PC-3 (cell line): Measurements from ENCODE around the gene ST3GAL3. TPM values are rescaled to one million over a fixed set of nuclear protein-coding genes. Genes with fewer than 3 reads are reported as not detected.

Source experiments
- ATAC-seq: fragments of 200-7000 bp; cut with Tn5 transposase; 2 replicates; pipeline ENCODE4 v1.9.1; 2020; ENCODE audit warnings: mild to moderate bottlenecking, moderate library complexity
- BruUV-seq: library from RNA; stranded (reverse); fragments of 400-500 nt; replicated peaks from 2 replicates; lab custom pipeline; 2021; lab: Mats Ljungman, UMichigan
- CTCF ChIA-PET: fragments of 300-600 bp; sonication (Branson Sonifier 250); formaldehyde crosslinking; loops from one replicate; lab custom pipeline; 2022; ENCODE audit warnings: antibody characterized with exemption; lab: Charles Lee
- POLR2A ChIA-PET: fragments of 300-600 bp; sonication (Branson Sonifier 250); formaldehyde crosslinking; loops from one replicate; lab custom pipeline; 2022; ENCODE audit warnings: antibody characterized with exemption; ENCODE audit not compliant: unreplicated experiment; lab: Charles Lee
- DNase-seq: peaks from one replicate; pipeline ENCODE4 v3.0.0-alpha.2; 2015
- H2AFZ ChIP-seq: fragments of 300-600 bp; sonication (generic); 2 replicates; pipeline ENCODE4 v1.6.0; 2016; ENCODE audit warnings: antibody characterized with exemption, low read length
- H3F3A ChIP-seq: fragments of 300-600 bp; sonication (generic); one replicate; pipeline ENCODE4 v1.6.0; 2017; ENCODE audit warnings: antibody characterized with exemption, low read length, control low read depth, mild to moderate bottlenecking; ENCODE audit not compliant: unreplicated experiment
- H3K27ac ChIP-seq: fragments of 300-600 bp; sonication (generic); 2 replicates; pipeline ENCODE4 v1.5.1; 2016; ENCODE audit warnings: mild to moderate bottlenecking, low read length
- H3K27me3 ChIP-seq: fragments of 300-600 bp; sonication (generic); 2 replicates; pipeline ENCODE4 v1.6.1; 2016; ENCODE audit warnings: low read length, mixed read lengths
- H3K36me3 ChIP-seq: fragments of 300-600 bp; sonication (generic); 2 replicates; pipeline ENCODE4 v1.6.1; 2016; ENCODE audit warnings: low read depth, mixed run types, low read length, mixed read lengths
- H3K4me1 ChIP-seq: fragments of 300-600 bp; sonication (generic); 2 replicates; pipeline ENCODE4 v1.5.1; 2016; ENCODE audit warnings: low read length; ENCODE audit not compliant: insufficient read depth
- H3K4me2 ChIP-seq: fragments of 300-600 bp; sonication (generic); 2 replicates; pipeline ENCODE4 v1.6.0; 2016; ENCODE audit warnings: low read length
- H3K4me3 ChIP-seq: fragments of 300-600 bp; sonication (generic); 2 replicates; pipeline ENCODE4 v1.5.1; 2016; ENCODE audit warnings: mild to moderate bottlenecking, low read length, mixed read lengths
- H3K79me2 ChIP-seq: fragments of 300-600 bp; sonication (generic); 2 replicates; pipeline ENCODE4 v1.6.1; 2017; ENCODE audit warnings: low read length, mixed read lengths
- H3K9ac ChIP-seq: fragments of 300-600 bp; sonication (generic); 2 replicates; pipeline ENCODE4 v1.6.0; 2016; ENCODE audit warnings: mild to moderate bottlenecking, low read length
- H3K9me2 ChIP-seq: fragments of 300-600 bp; sonication (generic); replicated peaks from 2 replicates; pipeline ENCODE4 v1.6.1; 2016; ENCODE audit warnings: mixed run types, low read length, mixed read lengths
- H3K9me3 ChIP-seq: fragments of 300-600 bp; sonication (generic); 2 replicates; pipeline ENCODE4 v1.6.1; 2016; ENCODE audit warnings: low read length, mixed read lengths
- H4K20me1 ChIP-seq: fragments of 300-600 bp; sonication (generic); 2 replicates; pipeline ENCODE4 v1.6.1; 2016; ENCODE audit warnings: low read length, mixed read lengths
- EZH2 ChIP-seq: fragments of 300-600 bp; sonication (generic); IDR thresholded peaks from one replicate; pipeline ENCODE4 v1.6.1; 2017; ENCODE audit warnings: antibody characterized with exemption, mild to moderate bottlenecking, low read length; ENCODE audit not compliant: unreplicated experiment
- EZH2phosphoT487 ChIP-seq: fragments of 300-600 bp; sonication (generic); IDR thresholded peaks from 2 replicates; pipeline ENCODE4 v1.6.1; 2018; ENCODE audit warnings: mild to moderate bottlenecking, antibody characterized with exemption, low read length, borderline replicate concordance
- intact Hi-C: fragments of 100-400 bp; cut with micrococcal nuclease; formaldehyde crosslinking; loops from 2 replicates; pipeline ENCODE4 v1.9.0; 2023
- total RNA-seq: library from RNA; depleted of rRNA; stranded (reverse); fragments of >200 nt; gene quantifications from 2 replicates; pipeline ENCODE4 v1.2.3, GENCODE V29; 2014
- TF ChIP-seq, protein P1 (sequence below): fragments of 300-600 bp; sonication (generic); conservative IDR thresholded peaks from 2 replicates; pipeline ENCODE4 v1.5.1; 2017; ENCODE audit warnings: antibody characterized with exemption, low read depth, mild to moderate bottlenecking, low read length

The ST3GAL3 gene
- total RNA-seq, 1 experiment from 2014 or later, result 9.0 TPM

DNA sequence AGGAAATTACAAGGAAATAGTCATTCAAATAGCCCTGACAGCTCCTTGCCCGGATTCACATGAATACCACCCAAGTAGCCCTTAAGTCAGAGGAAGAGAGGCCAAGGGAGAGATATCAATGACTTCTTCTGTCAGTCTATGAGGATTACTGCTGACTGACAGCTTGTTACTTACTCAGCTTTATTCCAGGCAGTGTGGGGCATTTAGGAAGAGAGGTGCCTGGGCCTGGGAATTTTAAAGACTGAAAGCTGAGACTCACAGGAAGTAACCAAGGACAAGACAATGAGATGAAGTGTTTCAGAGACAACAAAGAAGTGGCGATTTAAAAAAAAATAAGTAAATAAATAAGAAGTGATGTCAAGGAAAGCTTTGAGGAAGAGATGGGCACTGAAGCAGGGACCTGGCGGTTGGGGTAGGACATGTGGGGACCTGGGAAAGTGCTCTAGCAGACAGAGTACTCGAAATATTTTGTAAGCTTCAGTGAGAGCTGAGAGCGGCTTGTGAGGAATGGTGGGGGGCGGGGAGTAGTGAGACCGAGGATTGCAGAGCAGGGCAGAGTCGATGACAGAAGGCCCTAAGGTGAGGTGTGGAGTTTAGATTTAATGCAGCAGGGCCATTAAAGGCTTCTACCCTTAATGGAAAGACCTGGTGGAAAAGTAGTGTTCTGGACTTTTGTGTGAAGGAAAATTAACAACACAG lies 58.9 kb downstream of the ST3GAL3 start:
- Histone ChIP-seq H2AFZ (no peak overlapping the region), H3K9me2 (no peaks in the 10 kb centered on the region), H3K4me2 (no peak overlapping the region), H4K20me1 (no peaks in the 10 kb centered on the region), H3K4me1 (peaks cover 8% of the 10 kb centered on the region; the same call in 1 of the 2 replicates), H3K4me3 (no peak overlapping the region), H3K27me3 (no peaks in the 10 kb centered on the region), H3F3A (no peaks in the 10 kb centered on the region), H3K9me3 (no peaks in the 10 kb centered on the region), H3K79me2 (no peaks in the 10 kb centered on the region), H3K36me3 (no peaks in the 10 kb centered on the region), H3K9ac (no peak overlapping the region), H3K27ac (no peak overlapping the region)
- ATAC-seq (no peak), DNase-seq (no peak)
- TF ChIP-seq, protein P1, sequence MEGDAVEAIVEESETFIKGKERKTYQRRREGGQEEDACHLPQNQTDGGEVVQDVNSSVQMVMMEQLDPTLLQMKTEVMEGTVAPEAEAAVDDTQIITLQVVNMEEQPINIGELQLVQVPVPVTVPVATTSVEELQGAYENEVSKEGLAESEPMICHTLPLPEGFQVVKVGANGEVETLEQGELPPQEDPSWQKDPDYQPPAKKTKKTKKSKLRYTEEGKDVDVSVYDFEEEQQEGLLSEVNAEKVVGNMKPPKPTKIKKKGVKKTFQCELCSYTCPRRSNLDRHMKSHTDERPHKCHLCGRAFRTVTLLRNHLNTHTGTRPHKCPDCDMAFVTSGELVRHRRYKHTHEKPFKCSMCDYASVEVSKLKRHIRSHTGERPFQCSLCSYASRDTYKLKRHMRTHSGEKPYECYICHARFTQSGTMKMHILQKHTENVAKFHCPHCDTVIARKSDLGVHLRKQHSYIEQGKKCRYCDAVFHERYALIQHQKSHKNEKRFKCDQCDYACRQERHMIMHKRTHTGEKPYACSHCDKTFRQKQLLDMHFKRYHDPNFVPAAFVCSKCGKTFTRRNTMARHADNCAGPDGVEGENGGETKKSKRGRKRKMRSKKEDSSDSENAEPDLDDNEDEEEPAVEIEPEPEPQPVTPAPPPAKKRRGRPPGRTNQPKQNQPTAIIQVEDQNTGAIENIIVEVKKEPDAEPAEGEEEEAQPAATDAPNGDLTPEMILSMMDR, result no peak
- TF ChIP-seq EZH2phosphoT487 (no peak), EZH2 (no peak)
- POLR2A ChIA-PET, result interaction anchor here (0.6 kb wide), 1 partner anchor 1183 kb away, joined by 5 read pairs; no protein-coding TSS in a partner anchor
- intact Hi-C loops, result no loop called here
- no TSS peak for BruUV-seq
- CTCF ChIA-PET, result interaction anchor here (0.6 kb wide), 1 partner anchor 167 kb away, joined by 4 read pairs; no protein-coding TSS in a partner anchor

DNA sequence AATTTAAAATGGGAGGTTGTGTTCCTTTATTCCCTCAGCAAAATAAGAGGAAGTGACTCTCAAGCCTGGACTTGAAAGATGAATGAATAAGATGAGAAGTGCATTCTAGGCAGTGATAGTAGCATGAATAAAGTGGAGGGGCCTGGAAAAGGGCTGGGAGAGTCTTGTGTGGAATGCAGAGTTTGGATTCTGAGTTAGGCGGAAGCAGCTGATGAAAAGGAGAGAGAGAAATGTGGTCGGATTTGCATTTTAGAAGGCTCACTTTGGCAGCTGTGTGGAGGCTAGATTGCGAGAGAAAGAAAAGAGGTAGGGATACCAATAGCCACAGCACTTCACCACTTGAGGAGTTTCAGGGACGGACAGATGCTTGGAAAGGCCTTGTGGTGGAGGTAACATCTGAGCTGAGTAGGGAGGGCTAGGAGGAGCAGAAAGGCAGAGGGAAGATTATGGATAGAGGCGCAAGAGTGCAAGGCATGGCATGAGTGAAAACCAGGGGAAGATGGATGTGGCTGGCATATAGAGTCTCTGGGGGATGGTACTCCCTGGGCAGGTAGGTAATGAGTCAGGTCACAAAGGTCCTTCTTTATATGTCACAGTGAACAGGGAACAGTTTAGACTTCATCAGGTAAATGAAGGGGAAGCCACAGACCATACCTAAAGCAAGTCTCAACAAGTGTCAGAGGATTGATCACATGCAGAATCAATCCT lies 59.6 kb downstream of the ST3GAL3 start:
- no peak for ATAC-seq
- Histone ChIP-seq H3K27me3 (no peaks in the 10 kb centered on the region), H3K9me3 (no peaks in the 10 kb centered on the region), H3F3A (no peaks in the 10 kb centered on the region), H3K36me3 (no peaks in the 10 kb centered on the region), H3K4me1 (peaks cover 8% of the 10 kb centered on the region; the same call in 1 of the 2 replicates), H2AFZ (no peak overlapping the region), H3K79me2 (no peaks in the 10 kb centered on the region), H3K27ac (no peak overlapping the region), H3K4me2 (no peak overlapping the region), H3K9ac (no peak overlapping the region), H3K4me3 (no peak overlapping the region), H3K9me2 (no peaks in the 10 kb centered on the region), H4K20me1 (no peaks in the 10 kb centered on the region)
- no peak for TF ChIP-seq EZH2
- TF ChIP-seq EZH2phosphoT487, result no peak
- TF ChIP-seq, protein P1, result no peak
- POLR2A ChIA-PET, result no interaction called here
- intact Hi-C loops, result no loop called here
- CTCF ChIA-PET, result interaction anchor here (0.6 kb wide), 1 partner anchor 166 kb away, joined by 4 read pairs; no protein-coding TSS in a partner anchor
- DNase-seq, result no peak
- no TSS peak for BruUV-seq

DNA sequence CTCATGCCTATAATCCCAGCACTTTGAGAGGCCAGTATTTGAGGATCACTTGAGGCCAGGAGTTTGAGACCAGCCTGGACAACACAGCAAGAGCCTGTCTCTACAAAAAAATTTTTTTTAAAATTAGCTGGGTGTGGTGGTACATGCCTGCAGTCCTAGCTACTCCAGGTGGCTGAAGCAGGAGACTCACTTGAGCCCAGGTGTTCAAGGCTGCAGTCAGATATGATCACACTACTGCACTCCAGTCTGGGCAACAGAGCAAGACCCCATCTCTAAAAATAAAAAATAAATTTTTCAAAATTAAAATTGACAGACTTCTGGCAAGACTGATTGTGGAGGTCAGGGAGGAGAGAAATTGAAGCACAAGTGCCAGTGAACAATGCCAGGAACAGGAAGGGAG lies 60.8 kb downstream of the ST3GAL3 start:
- Histone ChIP-seq H3K27me3 (no peaks in the 10 kb centered on the region), H4K20me1 (no peaks in the 10 kb centered on the region), H3K79me2 (no peaks in the 10 kb centered on the region), H2AFZ (no peak overlapping the region), H3F3A (no peaks in the 10 kb centered on the region), H3K4me2 (no peak overlapping the region), H3K9me3 (no peaks in the 10 kb centered on the region), H3K4me3 (no peak overlapping the region), H3K27ac (no peak overlapping the region), H3K4me1 (peaks cover 4% of the 10 kb centered on the region; the same call in 1 of the 2 replicates), H3K36me3 (no peaks in the 10 kb centered on the region), H3K9ac (no peak overlapping the region), H3K9me2 (no peaks in the 10 kb centered on the region)
- no peak for ATAC-seq
- intact Hi-C loops, result no loop called here
- no peak for DNase-seq
- no TSS peak for BruUV-seq
- ChIA-PET POLR2A (no interaction called here), CTCF (no interaction called here)
- no peak for TF ChIP-seq EZH2phosphoT487
- TF ChIP-seq EZH2, result no peak
- TF ChIP-seq, protein P1, result no peak
